NCI-H1417 (cell line): ENCODE measurements around the gene TP53RK.

Experiments
- DNase-seq, 3 experiments: peaks; one replicate each; lab custom pipeline; 2025; lab: John Stamatoyannopoulos, UW

Gene TP53RK

DNA sequence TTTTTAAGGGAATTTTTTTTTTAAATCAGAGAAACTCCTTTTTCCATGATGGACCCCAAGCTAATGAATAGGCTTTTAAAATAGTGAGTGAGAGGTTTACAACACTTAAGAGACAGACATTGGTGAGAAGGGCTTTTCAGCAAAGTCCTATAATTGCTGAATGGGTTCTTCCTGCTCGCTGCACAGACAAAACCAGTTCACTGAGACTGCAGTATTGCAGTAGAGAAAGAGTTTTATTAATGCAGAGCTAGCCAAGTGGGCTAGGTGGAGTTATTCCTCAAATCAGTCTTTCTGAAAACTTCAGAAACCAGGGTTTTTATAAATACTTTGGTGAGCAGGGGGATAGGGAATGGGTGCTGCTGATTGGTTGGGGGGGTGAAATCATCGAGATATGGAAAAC lies 17.0 kb upstream of the TP53RK start:
- no peak for DNase-seq

DNA sequence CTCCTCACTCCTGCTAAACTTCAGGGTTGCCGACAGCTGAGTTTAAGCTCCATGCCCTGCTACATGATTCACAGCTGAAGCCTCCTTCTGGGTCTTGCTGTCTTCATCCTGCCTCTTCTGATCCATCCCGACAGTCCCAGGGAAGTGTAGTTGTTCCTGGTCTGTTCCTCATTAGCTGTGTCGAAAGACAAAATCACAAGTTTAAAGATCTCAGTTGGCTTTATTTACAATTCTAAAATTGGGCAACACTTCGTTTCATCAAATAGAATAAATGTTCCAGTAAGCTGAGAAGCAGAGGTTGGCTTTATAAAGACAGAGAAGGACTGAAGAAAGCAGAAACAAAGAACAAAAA lies 16.1 kb upstream of the TP53RK start:
- DNase-seq, result no peak

DNA sequence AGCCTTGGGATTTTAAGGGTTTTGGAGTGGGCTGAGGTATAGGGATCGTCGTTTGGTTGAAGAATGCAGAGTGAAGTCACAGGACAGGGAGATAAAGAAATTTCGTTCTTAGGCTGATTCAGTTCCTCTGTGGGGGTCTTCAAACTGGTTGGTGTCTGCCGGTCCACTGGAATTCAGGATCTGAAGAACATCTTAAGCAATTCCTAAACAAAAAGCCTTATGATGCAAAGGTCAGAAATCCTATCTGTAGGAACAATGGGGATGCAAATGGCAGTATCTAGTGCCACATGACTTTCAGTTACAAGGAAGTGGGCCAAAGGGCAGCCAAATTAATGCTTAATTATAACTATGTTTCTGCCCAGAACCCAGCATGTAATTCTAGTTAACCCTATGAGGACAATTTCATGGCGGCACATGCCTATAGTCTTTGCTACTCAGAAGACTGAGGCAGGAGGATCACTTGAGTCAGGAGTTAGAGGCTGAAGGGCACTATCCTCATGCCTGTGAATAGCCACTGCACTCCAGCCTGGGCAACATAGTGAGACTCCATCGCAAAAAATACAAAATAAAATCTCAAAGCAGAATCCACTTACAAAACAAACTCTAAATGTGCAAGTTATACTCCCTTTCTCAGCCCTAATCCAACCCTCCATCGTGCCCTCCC lies 15.6 kb upstream of the TP53RK start:
- DNase-seq, result no peak

GRCh38 chr20:46703435-46703834 lies 14.2 kb upstream of the TP53RK start:
- no peak for DNase-seq

DNA sequence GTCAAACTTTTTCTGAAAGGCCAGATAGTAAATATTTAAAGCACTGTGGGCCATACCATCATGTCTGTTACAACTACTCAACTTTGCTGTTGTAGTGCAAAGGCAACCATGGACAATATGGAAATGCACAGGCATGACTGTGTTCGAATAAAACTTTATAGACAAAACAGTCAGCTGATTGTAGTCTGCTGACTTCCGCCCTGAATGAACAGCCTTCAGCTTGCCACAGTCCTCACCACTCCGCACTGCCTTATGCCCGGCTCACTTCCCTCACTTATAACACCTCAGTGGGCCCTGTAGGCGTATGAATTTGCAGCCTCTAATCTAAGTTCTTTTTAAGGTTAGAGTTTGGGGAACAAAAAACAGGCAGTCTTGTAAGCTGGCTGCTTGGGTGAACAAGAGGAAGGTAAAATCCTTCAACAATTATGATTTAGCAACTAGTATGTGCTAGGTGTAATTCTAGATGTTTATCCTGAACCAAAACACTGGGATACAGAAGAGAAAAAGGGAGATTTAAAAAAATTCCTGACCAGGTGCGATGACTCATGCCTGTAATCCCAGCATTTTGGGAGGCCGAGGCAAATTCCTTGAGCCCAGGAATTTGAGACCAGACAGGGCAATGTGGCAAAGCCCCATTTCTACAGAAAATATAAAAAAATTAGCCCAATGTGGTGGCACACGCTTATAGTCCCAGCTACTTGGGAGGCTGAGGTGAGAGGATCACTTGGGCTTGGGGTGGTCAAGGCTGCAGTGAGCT lies 13.4 kb upstream of the TP53RK start:
- no peak for DNase-seq

GRCh38 chr20:46701986-46702385 lies 12.7 kb upstream of the TP53RK start:
- DNase-seq, result no peak

DNA sequence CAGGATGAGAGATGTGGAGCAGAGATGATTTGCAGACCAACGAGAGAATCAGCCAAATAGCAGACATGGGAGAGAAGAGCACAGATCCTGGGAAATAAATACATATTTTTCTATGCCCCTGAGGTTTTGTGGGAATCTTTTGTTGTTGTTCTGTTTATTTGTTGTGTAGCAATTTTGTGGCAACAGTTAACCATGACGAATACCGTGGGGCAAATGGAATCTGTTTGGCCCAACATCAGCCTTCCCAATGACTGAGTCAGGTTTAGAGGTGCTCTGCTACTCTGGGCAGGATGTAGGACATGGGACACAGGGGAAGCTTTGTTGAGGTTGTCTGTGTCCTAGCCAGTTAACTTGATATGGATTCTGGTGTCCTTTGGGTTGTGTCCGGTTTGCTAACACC lies 12.3 kb upstream of the TP53RK start:
- no peak for DNase-seq

DNA sequence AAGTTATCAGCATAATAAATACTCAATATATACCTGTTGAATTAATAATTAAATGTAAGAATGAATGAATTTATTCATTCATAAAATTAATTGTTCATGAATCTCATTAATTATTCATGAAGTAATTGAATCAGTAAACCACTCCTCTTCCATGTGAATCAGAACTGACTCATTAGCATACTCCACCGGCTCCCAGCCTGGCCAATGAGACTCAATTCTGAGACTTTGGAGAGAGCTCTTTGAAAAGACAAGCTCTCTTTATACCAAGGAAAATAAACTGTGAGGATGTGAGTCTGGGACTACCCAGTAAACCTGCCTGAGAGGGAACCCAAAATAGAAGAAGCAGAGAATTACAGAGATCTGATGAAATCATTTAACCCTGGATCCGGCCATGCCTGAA lies 11.8 kb upstream of the TP53RK start:
- DNase-seq, result no peak

- DNase-seq, result no peak
Measured at GRCh38 chr20:46700481-46700880, 11.2 kb upstream of the TP53RK start.

GRCh38 chr20:46699651-46700359 lies 10.6 kb upstream of the TP53RK start:
- peak in 1 of 3 experiments; percentile 33 for DNase-seq

DNA sequence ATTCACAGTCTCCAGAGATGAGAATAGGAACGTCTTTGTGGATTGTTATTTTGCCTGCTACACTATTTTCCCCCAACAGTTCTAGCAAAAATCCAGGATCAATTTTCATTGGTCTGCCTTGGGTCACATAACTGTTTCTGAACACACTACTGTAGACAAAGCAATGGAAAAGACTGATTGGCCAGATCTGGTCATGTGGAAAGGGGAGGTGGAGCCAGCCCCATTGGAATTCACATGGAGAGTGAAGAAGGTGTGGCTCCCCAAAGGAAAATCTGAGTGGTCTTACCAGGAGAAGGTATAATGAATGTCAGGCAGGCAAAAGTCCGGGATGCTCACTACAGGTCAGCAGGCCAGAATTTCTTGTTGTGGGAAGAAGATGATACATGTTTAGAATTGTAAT lies 9.5 kb upstream of the TP53RK start:
- no peak for DNase-seq

- DNase-seq, result no peak
Measured at GRCh38 chr20:46696791-46697279, 7.6 kb upstream of the TP53RK start.

- peak; percentile 61 to 89 (median 64) for DNase-seq
Measured at GRCh38 chr20:46695892-46696291, 6.6 kb upstream of the TP53RK start.

DNA sequence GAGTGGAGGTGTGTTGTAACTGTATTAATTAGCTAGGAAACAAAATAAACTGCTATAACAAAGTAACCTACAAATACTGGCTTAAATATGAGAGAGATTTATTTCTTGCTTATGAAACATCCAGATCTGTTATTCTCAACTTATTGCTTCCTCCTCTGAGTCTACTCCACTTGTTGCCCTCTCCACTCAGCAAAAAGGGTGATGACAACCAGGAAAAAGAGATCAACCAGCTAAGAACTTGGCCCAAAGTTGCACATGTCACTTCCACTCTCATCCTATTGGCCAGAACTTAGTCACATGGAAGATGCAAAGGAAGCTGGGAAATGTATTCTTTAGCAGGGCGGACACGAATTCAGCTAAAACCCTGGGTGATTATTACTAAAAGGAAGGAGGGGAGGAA lies 5.2 kb upstream of the TP53RK start:
- DNase-seq, result no peak

GRCh38 chr20:46691196-46691595 lies 2.0 kb upstream of the TP53RK start:
- DNase-seq, result no peak

GRCh38 chr20:46690219-46691106 lies 1.2 kb upstream of the TP53RK start:
- DNase-seq, result no peak

DNA sequence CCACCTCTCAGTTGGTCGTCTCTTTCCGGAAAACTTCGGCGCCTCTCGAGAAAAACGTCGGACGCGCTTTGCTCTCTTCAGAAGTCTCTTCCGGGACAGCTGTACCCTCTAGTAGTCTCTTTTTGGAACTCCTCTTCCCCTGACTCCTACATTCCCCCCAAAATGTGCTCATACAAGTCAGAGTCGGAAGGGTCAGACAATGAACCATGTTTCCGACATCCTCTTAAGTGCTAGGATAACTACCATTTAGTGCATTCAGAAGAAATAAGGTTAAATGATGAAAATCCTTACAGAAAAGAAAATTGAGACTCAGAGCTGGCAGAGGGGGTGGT lies 476 bp upstream of the TP53RK start:
- DNase-seq, result no peak

GRCh38 chr20:46688151-46689081 lies 828 bp downstream of the TP53RK start:
- DNase-seq, result peak in 1 of 3 experiments; percentile 59

DNA sequence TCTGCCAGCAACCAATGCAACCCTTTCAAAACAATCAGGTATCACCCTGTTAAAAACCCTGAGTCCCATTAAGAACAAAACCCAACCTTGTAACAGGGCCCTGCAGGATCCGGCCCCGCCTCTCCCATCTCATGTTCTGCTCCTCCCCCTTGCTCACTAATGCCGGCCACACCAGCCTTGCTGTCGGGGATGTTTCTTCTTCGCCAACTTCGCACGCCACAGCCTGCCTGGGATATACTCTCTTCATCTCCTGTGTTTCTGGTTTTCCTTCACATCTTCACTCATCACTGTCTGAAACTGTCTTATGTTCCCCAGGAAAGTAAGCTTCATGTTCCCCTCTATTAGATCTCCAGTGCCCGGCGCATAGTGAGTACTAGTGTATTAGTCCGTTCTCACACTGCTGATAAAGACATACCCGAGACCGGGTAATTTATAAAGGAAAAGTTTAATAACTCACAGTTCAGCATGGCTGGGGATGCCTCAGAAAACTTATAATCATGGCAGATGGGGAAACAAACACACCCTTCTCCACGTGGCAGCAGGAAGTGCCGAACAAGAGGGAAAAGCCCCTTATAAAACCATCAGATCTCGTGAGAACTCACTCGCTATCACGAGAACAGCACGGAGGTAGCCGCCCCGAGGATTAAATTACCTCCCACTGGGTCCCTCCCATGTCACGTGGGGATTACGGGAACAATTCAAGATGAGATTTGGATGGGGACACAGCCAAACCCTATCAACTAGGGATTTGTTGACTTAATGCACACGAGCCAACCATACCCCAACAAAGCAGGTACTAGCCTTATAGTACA lies 5.1 kb downstream of the TP53RK start:
- DNase-seq, result no peak

DNA sequence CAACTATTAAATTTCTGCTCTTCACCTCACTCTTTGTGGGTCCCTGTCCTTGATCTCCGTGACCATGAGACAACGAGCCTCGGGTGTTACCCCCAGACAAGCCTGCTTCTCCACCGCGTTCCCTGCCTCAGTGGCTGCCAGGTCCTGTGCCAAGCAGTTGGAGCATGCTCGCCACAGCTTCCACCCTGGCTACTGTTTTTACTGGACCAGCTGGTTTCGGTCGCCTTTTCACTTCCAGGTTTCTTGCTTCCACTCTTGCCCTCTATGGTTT lies 5.6 kb downstream of the TP53RK start:
- DNase-seq, result no peak
